ENCODE data around the gene HSD17B11.
"Not testable (repeated sequence)": the region's sequence is repeated elsewhere in the genome, so short reads cannot be mapped to it uniquely, and the experiment has no call there.

HSD17B11 gene

DNA sequence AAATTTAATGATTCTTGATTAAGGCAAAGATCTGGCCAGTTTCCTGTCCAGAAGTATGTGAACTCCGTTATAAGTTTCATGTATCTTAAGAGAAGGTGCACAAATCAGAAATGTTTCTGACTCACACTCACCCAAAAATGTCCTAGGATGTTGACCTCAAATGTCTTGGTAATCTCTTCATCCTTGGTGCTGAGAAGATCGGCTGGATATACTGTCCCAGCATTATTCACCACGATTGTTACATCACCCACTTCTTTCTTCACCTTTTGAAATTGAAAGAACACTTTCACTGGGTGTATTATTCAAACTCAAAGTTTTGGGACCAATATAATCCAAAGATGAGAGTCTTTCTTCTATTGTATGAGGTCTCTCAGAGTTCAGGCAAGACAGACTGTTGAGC, 74.0 kb downstream of the HSD17B11 start:
- no peak for DNase-seq (ENCODE audit: low read depth)
- TF ChIP-seq, protein P1, sequence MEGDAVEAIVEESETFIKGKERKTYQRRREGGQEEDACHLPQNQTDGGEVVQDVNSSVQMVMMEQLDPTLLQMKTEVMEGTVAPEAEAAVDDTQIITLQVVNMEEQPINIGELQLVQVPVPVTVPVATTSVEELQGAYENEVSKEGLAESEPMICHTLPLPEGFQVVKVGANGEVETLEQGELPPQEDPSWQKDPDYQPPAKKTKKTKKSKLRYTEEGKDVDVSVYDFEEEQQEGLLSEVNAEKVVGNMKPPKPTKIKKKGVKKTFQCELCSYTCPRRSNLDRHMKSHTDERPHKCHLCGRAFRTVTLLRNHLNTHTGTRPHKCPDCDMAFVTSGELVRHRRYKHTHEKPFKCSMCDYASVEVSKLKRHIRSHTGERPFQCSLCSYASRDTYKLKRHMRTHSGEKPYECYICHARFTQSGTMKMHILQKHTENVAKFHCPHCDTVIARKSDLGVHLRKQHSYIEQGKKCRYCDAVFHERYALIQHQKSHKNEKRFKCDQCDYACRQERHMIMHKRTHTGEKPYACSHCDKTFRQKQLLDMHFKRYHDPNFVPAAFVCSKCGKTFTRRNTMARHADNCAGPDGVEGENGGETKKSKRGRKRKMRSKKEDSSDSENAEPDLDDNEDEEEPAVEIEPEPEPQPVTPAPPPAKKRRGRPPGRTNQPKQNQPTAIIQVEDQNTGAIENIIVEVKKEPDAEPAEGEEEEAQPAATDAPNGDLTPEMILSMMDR (IDR thresholded peaks at IDR 0.05; ENCODE audit: low read depth, low read length, missing control alignments): no peak
- no peak overlapping the region for H3K4me3 ChIP-seq (ENCODE audit: low read depth, low read length)

DNA sequence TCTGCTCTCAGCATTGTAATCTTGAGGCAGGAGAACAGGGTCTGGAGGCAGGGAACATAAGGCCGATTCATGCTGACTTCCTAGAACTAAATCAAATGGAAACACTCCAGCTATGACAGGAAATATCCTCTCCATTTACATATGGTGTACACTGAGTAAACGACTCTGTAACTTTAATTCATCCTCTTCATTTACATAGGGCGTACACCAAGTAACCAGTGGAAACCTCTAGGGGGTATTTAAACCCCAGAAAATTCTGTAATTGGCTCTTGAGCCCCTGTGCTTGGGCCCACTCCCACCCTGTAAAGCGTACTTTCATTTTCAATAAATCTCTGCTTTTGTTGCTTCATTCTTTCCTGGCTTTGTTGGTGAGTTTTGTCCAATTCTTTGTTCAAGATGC, 76.0 kb downstream of the HSD17B11 start:
- H3K4me3 ChIP-seq (ENCODE audit: low read depth, low read length); DNase-seq (ENCODE audit: low read depth): not testable (repeated sequence)

DNA sequence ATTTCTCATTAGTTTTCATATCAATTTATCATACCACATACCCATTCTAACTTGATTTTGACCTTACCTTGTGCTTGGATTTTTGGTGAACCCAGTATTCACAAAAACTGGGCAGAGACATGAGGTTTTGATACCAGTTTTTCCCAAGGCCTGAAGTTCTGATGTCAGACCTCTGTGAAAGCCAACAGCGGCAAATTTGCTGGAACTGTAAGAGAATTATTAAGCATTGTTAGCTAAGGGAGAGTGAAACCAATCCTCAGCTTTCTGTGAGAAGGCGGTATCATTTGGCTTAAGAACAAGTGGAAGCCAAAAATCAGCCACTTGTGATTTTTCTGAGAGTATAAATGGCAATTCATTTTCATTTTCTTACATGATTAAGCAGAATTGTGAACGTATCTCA, 77.2 kb downstream of the HSD17B11 start:
- no peak overlapping the region for H3K4me3 ChIP-seq (ENCODE audit: low read depth, low read length)
- DNase-seq (ENCODE audit: low read depth): no peak
- TF ChIP-seq, protein P1 (IDR thresholded peaks at IDR 0.05; ENCODE audit: low read depth, low read length, missing control alignments): no peak

DNA sequence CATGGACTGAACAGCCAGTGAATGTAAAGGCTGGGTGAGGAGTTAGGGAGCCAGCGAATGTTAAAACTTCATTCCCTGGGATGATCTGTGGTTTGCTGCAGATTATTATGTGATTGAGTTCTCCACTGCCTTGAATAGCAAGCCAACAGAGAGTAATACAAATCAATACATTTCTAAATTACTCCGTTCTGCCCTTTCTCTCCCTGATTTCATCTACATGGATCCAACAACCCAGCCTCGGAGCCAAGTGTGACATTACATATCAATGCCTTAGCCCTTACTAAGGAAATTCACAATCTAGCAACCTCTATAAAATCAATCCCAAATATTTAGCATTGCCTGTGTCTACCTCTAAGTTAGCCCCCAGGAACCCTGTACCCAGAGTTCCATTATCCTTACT, 79.3 kb downstream of the HSD17B11 start:
- TF ChIP-seq, protein P1 (IDR thresholded peaks at IDR 0.05; ENCODE audit: low read depth, low read length, missing control alignments): no peak
- no peak for DNase-seq (ENCODE audit: low read depth)
- no peak overlapping the region for H3K4me3 ChIP-seq (ENCODE audit: low read depth, low read length)

DNA sequence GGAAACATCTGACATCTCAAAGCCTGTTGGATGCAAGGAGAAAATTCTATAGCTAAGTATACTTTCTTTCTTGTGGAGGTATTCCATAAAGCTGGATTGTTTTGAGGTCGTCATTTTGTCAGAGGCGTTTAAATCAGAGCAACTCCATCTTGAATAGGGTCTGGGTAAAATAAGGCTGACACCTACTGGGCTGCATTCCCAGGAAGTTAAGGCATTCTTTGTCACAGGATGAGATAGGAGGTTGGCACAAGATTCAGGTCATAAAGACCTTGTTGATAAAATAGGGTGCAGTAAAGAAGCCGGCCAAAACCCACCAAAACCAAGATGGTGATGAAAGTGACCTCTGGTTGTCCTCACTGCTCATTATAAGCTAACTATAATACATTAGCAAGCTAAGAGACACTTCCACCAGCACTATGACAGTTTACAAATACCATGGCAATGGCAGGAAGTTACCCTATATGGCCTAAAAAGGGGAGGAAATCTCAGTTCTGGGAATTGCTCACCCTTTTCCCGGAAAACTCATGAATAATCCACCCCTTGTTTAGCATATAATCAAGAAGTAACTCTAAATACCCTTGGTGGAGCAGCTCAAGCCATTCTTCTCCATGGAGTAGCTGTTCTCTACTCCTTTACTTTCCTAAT, 80.2 kb downstream of the HSD17B11 start:
- no peak for DNase-seq (ENCODE audit: low read depth)
- TF ChIP-seq, protein P1 (IDR thresholded peaks at IDR 0.05; ENCODE audit: low read depth, low read length, missing control alignments): no peak

DNA sequence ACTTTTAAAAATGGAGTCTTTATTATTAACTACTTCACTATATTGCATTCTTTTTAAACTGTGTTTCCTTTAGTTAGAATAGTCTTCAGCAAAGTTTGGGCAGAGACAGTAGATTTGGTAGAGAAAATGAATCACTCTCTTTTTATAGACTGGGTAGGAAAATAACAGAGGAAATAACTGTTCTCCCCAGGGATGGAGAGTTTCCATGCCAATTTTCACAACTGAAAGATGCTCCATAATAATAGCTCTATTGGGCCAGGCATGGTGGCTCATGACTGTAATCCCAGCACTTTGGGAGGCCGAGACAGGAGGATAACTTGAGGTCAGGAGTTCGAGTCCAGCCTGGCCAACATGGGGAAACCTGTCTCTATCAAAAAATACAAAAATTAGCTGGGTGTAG, 81.4 kb downstream of the HSD17B11 start:
- TF ChIP-seq, protein P1 (IDR thresholded peaks at IDR 0.05; ENCODE audit: low read depth, low read length, missing control alignments): no peak
- no peak for DNase-seq (ENCODE audit: low read depth)
- no peak overlapping the region for H3K4me3 ChIP-seq (ENCODE audit: low read depth, low read length)

More for the DNA sequence above, 80.2 kb downstream of the HSD17B11 start:
- H3K4me3 ChIP-seq (ENCODE audit: low read depth, low read length): no peak overlapping the region

DNA sequence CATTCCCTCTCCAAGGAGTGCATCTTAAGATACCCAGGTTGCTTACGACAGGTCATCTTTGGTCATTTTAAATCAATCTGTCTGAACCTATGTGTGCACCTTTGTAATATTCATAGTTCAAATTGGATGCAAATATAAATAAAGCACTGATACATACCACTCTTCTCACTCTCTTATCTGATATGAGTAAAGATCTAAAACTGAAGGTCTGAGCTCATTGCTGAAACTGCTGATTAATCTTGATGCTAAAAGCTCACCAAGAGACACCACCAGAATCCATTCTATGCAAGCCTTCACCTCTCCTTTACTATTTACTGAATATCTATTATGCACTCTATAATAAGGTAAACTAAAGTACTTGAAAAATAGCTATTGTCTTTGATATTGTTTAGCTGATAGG, 84.9 kb downstream of the HSD17B11 start:
- DNase-seq (ENCODE audit: low read depth): no peak
- H3K4me3 ChIP-seq (ENCODE audit: low read depth, low read length): no peak overlapping the region
- TF ChIP-seq, protein P1 (IDR thresholded peaks at IDR 0.05; ENCODE audit: low read depth, low read length, missing control alignments): no peak
